Thymus (tissue), 11 donors: ENCODE data around the gene CTNND2. TPM values are rescaled to one million over a fixed set of nuclear protein-coding genes. Genes with fewer than 3 reads are reported as not detected.
A peak's percentile ranks its signal among the peaks of the same experiment; 100 is the strongest.

Experiments
- DNase-seq, 9 donors: peaks; one replicate each; pipeline ENCODE4 v3.0.0-alpha.2; 2013; ENCODE audit warnings: low spot score in 9 of 9, low read depth in 6 of 9, missing footprints in 1 of 9
- H3K27ac ChIP-seq, 2 donors: one replicate each; pipeline ENCODE4 v1.5.1; 2013; ENCODE audit warnings: control low read depth in 1 of 2, low read depth in 1 of 2, low read length in 1 of 2, mild to moderate bottlenecking in 1 of 2, moderate library complexity in 1 of 2
- H3K27me3 ChIP-seq, 2 donors: one replicate each; pipeline ENCODE4 v1.5.1; 2013; ENCODE audit warnings: low read length in 1 of 2; ENCODE audit not compliant: control insufficient read depth in 2 of 2, insufficient read depth in 1 of 2
- H3K36me3 ChIP-seq, 2 donors: one replicate each; pipeline ENCODE4 v1.5.1; 2013; ENCODE audit warnings: low read length in 1 of 2, mild to moderate bottlenecking in 1 of 2, moderate library complexity in 1 of 2; ENCODE audit not compliant: control insufficient read depth in 2 of 2, insufficient read depth in 2 of 2
- H3K4me1 ChIP-seq, 2 donors: one replicate each; pipeline ENCODE4 v1.5.1; 2013; ENCODE audit warnings: low read length in 2 of 2; ENCODE audit not compliant: control insufficient read depth in 2 of 2, insufficient read depth in 2 of 2
- H3K4me3 ChIP-seq, 2 donors: one replicate each; pipeline ENCODE4 v1.5.1; 2013; ENCODE audit warnings: low read length in 2 of 2, control low read depth in 1 of 2, mild to moderate bottlenecking in 1 of 2
- H3K9me3 ChIP-seq, 2 donors: one replicate each; pipeline ENCODE4 v1.5.1; 2013; ENCODE audit warnings: low read length in 1 of 2, mild to moderate bottlenecking in 1 of 2; ENCODE audit not compliant: control insufficient read depth in 2 of 2, insufficient read depth in 1 of 2
- WGBS: extraction: QIAGEN DNeasy Blood & Tissue Kit; methylation state at CpG from one replicate; pipeline ENCODE4 v1.1.7; 2013; 5-methylcytosine and 5-hydroxymethylcytosine counted together
- polyA plus RNA-seq: library from polyadenylated mRNA; stranded (reverse); fragments of 200-250 nt; gene quantifications from one replicate; pipeline ENCODE4 v1.2.3, GENCODE V29; 2013
- total RNA-seq: library from RNA; stranded (reverse); fragments of 120-200 nt; gene quantifications from one replicate; pipeline ENCODE4 v1.2.4, GENCODE V29; 2013
- donor health status: healthy.

CTNND2 gene
- total and polyA plus RNA-seq, 2 donors, result 0.41 to 0.42 TPM

DNA sequence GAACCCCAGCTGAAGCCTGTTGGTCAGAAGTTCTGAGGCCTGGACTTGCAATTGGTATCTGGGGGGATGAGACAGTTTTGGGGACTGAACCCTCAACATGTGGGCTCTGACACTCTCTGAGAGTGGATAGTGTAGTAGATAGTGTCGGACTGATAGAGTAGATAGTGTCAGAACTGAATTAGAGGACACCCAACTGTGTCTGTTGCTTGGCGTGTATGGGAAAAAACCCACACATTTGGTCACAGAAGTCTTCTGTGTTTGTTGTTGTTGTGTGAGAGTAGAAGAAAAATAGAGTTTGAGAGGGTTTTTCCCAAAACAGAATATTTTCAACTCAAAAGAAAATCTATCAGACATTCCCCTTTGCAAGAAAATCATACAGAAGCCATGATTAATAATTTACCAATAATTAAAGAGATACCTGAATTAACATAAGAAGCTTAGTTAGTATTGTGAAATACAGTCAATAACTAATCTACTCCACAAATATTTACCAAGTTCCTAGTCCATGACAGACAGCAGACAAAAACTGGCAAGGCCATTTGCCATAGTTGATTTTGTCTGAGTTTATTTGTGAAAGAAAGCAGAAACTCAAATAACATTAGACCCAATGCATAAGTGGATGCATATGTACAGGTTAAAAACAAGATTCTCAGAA lies 170.9 kb downstream of the CTNND2 start:
- H3K27me3 ChIP-seq, result no peaks in the 10 kb centered on the region
- no peaks in the 10 kb centered on the region for H3K4me1 ChIP-seq
- no peak overlapping the region for H3K4me3 ChIP-seq
- H3K36me3 ChIP-seq, result no peaks in the 10 kb centered on the region
- DNase-seq, result no peak
- no peak overlapping the region for H3K27ac ChIP-seq
- 87% methylated on average over 2 of the region's 2 CpGs for WGBS
- H3K9me3 ChIP-seq, result no peaks in the 10 kb centered on the region

DNA sequence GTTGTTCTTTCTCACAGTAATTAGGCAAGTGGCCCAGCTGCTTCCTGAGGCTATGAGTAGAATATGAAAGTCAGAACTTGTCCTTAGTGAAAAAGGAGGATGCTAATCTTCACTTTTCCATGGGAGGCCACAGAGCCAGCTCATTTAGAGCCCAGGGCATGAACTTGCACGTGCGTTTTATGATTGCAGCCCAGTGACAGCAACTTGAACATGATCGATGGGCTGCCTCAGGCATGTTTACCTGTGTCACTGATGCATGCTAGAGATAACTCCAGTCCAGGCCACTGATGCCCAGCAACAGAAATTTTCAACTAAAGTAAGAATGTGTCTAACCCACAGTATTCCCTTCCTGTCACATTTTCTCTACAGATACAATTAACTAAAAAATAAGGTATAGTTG lies 179.3 kb downstream of the CTNND2 start:
- Histone ChIP-seq H3K9me3 (no peaks in the 10 kb centered on the region), H3K27me3 (no peaks in the 10 kb centered on the region), H3K4me1 (no peaks in the 10 kb centered on the region), H3K27ac (no peak overlapping the region), H3K36me3 (no peaks in the 10 kb centered on the region), H3K4me3 (no peak overlapping the region)
- WGBS, result 86% methylated on average over 3 of the region's 3 CpGs
- no peak for DNase-seq

GRCh38 chr5:11719888-11720481 lies 184.3 kb downstream of the CTNND2 start:
- H3K27me3 ChIP-seq, result no peaks in the 10 kb centered on the region
- DNase-seq, result peak in 3 of 9 donors; percentile 1 to 13 (median 8)
- H3K27ac ChIP-seq, result no peak overlapping the region
- no peaks in the 10 kb centered on the region for H3K9me3 ChIP-seq
- no peaks in the 10 kb centered on the region for H3K4me1 ChIP-seq
- 36% methylated on average over 5 of the region's 5 CpGs for WGBS
- H3K4me3 ChIP-seq, result no peak overlapping the region
- H3K36me3 ChIP-seq, result no peaks in the 10 kb centered on the region

DNA sequence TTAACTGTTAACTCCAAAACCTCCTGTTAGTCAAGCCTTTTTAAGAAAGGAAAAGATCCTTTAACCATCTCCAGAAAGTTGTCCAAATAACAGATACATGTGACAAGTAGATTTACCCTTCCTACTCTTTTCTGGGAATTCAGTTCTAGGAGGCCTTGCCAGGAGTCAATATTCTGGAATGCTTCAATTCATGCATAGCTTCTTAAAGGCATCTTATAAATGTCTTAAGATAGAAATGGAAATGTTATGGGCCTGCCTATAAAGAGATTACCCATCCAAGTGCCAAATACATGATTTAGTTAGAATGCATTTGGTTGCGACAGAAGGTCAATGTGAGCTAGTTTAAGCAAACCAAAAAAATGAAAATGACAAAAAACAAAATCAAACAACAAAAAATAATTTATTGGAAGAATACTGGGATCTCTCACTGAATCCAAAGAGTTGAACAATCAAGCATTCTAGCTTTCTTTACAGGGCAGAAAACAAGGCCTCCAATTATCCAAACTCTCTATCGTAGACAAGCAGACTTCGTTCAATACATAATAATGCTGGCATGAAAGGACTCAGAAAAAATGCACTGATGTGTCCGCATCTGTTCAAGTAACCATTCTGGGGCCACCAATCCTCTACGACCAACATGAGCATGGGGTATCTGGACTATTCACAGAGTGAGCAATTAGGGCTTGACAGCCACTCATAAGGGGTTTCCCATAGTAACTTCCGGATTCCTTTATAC lies 188.6 kb downstream of the CTNND2 start:
- Histone ChIP-seq H3K27ac (no peak overlapping the region), H3K4me3 (no peak overlapping the region), H3K9me3 (no peaks in the 10 kb centered on the region), H3K4me1 (no peaks in the 10 kb centered on the region), H3K36me3 (no peaks in the 10 kb centered on the region), H3K27me3 (no peaks in the 10 kb centered on the region)
- no peak for DNase-seq
- WGBS, result 97% methylated on average over 6 of the region's 6 CpGs

DNA sequence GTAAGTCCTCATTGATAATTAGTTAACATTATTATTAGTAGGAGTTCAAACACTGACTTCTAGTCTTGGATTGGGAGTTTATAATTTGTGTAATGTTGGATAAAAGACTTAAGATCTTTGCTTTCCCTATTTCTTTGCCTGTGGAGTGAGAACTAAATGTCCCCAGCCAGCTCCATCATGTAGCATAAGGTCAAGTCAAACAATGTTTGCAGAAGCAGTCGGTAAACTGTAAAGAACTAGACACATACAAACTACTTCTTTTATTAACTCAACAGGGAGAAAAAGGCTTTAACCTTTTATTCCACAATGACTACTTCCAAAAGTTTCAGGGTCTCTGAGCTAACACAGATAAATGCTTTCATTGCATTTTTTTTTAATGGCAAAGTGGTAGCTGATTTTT lies 192.3 kb downstream of the CTNND2 start:
- Histone ChIP-seq H3K4me1 (no peaks in the 10 kb centered on the region), H3K36me3 (no peaks in the 10 kb centered on the region), H3K27ac (no peak overlapping the region), H3K27me3 (no peaks in the 10 kb centered on the region), H3K9me3 (no peaks in the 10 kb centered on the region), H3K4me3 (no peak overlapping the region)
- DNase-seq, result no peak
- 95% methylated on average over 1 of the region's 1 CpG for WGBS

GRCh38 chr5:11709021-11709420 lies 195.2 kb downstream of the CTNND2 start:
- Histone ChIP-seq H3K36me3 (no peaks in the 10 kb centered on the region), H3K27me3 (no peaks in the 10 kb centered on the region), H3K4me3 (no peak overlapping the region), H3K9me3 (no peaks in the 10 kb centered on the region), H3K4me1 (no peaks in the 10 kb centered on the region), H3K27ac (no peak overlapping the region)
- no peak for DNase-seq
- WGBS, result 85% methylated on average over 4 of the region's 4 CpGs

DNA sequence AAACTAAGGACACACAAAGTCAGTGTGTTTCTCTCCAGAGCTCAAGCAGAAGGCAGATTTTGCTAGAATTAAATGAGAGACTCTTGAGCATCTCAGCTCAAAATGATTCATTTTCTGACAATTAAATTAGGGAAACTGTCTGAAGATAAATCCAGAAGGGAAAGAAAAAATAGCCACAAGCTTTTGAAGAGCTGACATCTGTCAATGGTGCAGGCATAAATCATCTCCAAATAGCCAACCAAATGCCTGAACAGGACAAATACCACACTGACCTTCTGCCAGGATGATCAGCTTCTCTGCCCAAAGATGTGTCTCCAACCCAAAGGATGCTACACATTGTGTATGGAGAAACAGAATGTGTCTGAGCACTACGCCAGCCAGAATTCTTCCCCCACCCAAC lies 199.3 kb downstream of the CTNND2 start:
- Histone ChIP-seq H3K27ac (no peak overlapping the region), H3K27me3 (no peaks in the 10 kb centered on the region), H3K36me3 (no peaks in the 10 kb centered on the region), H3K4me1 (no peaks in the 10 kb centered on the region), H3K9me3 (no peaks in the 10 kb centered on the region), H3K4me3 (no peak overlapping the region)
- 90% methylated on average over 1 of the region's 1 CpG for WGBS
- DNase-seq, result no peak

DNA sequence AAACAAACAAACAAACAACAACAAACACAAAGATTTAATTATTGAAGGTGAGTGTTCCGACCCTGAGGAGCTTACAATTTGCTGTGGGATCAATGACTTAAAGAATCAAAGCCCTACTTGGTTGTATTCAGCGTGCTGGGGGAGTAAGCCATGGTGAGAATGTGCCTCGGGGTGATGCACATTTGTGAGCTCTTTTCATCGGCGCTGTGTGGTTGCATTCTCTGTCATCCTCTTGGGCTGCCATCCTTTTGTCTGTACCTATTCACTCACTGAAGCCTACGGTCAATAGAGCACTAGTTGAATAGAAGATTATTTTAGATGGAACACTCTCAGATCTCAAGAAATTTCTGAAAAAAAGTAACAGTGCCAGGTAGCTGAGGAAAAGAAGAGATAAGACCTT lies 203.9 kb downstream of the CTNND2 start:
- 94% methylated on average over 6 of the region's 6 CpGs for WGBS
- H3K27me3 ChIP-seq, result no peaks in the 10 kb centered on the region
- H3K4me3 ChIP-seq, result no peak overlapping the region
- no peaks in the 10 kb centered on the region for H3K4me1 ChIP-seq
- no peaks in the 10 kb centered on the region for H3K36me3 ChIP-seq
- no peak overlapping the region for H3K27ac ChIP-seq
- no peak for DNase-seq
- H3K9me3 ChIP-seq, result no peaks in the 10 kb centered on the region

- WGBS, result 90% methylated on average over 7 of the region's 7 CpGs
- no peak for DNase-seq
- H3K4me1 ChIP-seq, result no peaks in the 10 kb centered on the region
- H3K27ac ChIP-seq, result no peak overlapping the region
- H3K4me3 ChIP-seq, result no peak overlapping the region
- no peaks in the 10 kb centered on the region for H3K27me3 ChIP-seq
- H3K36me3 ChIP-seq, result no peaks in the 10 kb centered on the region
- no peaks in the 10 kb centered on the region for H3K9me3 ChIP-seq
Measured at GRCh38 chr5:11692636-11693035, 211.6 kb downstream of the CTNND2 start.
